PC-9 (cell line): ENCODE results near the gene P2RY12. TPM values are rescaled to one million over a fixed set of nuclear protein-coding genes. Genes with fewer than 3 reads are reported as not detected.

ENCODE experiments used
- BruUV-seq: library from RNA; stranded (reverse); fragments of 400-500 nt; replicated peaks from 2 replicates; lab custom pipeline; 2021; lab: Mats Ljungman, UMichigan
- CTCF ChIA-PET: fragments of 300-600 bp; sonication (Branson Sonifier 250); formaldehyde crosslinking; loops from one replicate; lab custom pipeline; 2022; ENCODE audit warnings: antibody characterized with exemption; lab: Charles Lee
- POLR2A ChIA-PET: fragments of 300-600 bp; sonication (Branson Sonifier 250); formaldehyde crosslinking; loops from one replicate; lab custom pipeline; 2022; ENCODE audit warnings: antibody characterized with exemption; ENCODE audit not compliant: unreplicated experiment; lab: Charles Lee
- DNase-seq, 2 experiments: peaks; one replicate each; pipeline versions ENCODE4 v3.0.0 to v3.0.0-alpha.2; 2015 to 2022; ENCODE audit warnings: mixed read lengths in 1 of 2
- H2AFZ ChIP-seq: fragments of 200-600 bp; sonication (generic); 2 replicates; pipeline ENCODE4 v1.8.1; 2017; ENCODE audit warnings: antibody characterized with exemption
- H3F3A ChIP-seq: fragments of 200-600 bp; sonication (generic); 2 replicates; pipeline ENCODE4 v1.8.1; 2017; ENCODE audit warnings: antibody characterized with exemption, mild to moderate bottlenecking, low read depth; ENCODE audit not compliant: insufficient read depth
- H3K27ac ChIP-seq: fragments of 200-600 bp; sonication (generic); 2 replicates; pipeline ENCODE4 v1.6.1; 2016; ENCODE audit warnings: mixed run types
- H3K27me3 ChIP-seq: fragments of 200-600 bp; sonication (generic); 2 replicates; pipeline ENCODE4 v1.6.1; 2016; ENCODE audit warnings: low read depth, mixed run types; ENCODE audit not compliant: insufficient read depth
- H3K36me3 ChIP-seq: fragments of 200-600 bp; sonication (generic); 2 replicates; pipeline ENCODE4 v1.6.1; 2016; ENCODE audit warnings: low read depth, mixed run types
- H3K4me1 ChIP-seq: fragments of 200-600 bp; sonication (generic); replicated peaks from 2 replicates; pipeline ENCODE4 v1.6.1; 2016; ENCODE audit warnings: mixed run types; ENCODE audit not compliant: insufficient read depth
- H3K4me2 ChIP-seq: fragments of 200-600 bp; sonication (generic); 2 replicates; pipeline ENCODE4 v1.6.1; 2017; ENCODE audit warnings: mixed run types
- H3K4me3 ChIP-seq: fragments of 200-600 bp; sonication (generic); 2 replicates; pipeline ENCODE4 v1.6.1; 2016; ENCODE audit warnings: mixed run types
- H3K79me2 ChIP-seq: fragments of 200-600 bp; sonication (generic); 2 replicates; pipeline ENCODE4 v1.6.1; 2017; ENCODE audit warnings: low read depth, mixed run types
- H3K9me2 ChIP-seq: fragments of 200-600 bp; sonication (generic); 2 replicates; pipeline ENCODE4 v1.8.1; 2017; ENCODE audit warnings: mild to moderate bottlenecking; ENCODE audit not compliant: insufficient read depth
- H3K9me3 ChIP-seq: fragments of 200-600 bp; sonication (generic); 2 replicates; pipeline ENCODE4 v1.8.1; 2016; ENCODE audit warnings: low read depth; ENCODE audit not compliant: insufficient read depth
- H4K20me1 ChIP-seq: fragments of 200-600 bp; sonication (generic); 2 replicates; pipeline ENCODE4 v1.8.1; 2017; ENCODE audit not compliant: insufficient read depth
- CTCF ChIP-seq: fragments of 200-600 bp; sonication (generic); conservative IDR thresholded peaks from 2 replicates; pipeline ENCODE4 v1.6.1; 2017; ENCODE audit warnings: mixed run types, antibody characterized with exemption, mild to moderate bottlenecking, moderate library complexity
- EZH2 ChIP-seq: fragments of 200-600 bp; sonication (generic); IDR thresholded peaks from 2 replicates; pipeline ENCODE4 v1.8.0; 2017; ENCODE audit warnings: antibody characterized with exemption, low read depth
- intact Hi-C: fragments of 100-400 bp; cut with micrococcal nuclease; formaldehyde crosslinking; loops from one replicate; pipeline ENCODE4 v1.10.0; 2022; ENCODE audit not compliant: unreplicated experiment
- total RNA-seq: library from RNA; stranded (reverse); gene quantifications from 2 replicates; pipeline ENCODE4 v1.2.3, GENCODE V29; 2021

The P2RY12 gene
- total RNA-seq, 1 experiment from 2014 or later = not detected

- H3K36me3 ChIP-seq = no peaks in the 10 kb centered on the region
- DNase-seq = no peak
- intact Hi-C loops = no loop called here
- TF ChIP-seq EZH2 (no peak), CTCF (no peak)
- no TSS peak for BruUV-seq
- no peaks in the 10 kb centered on the region for H3K27me3 ChIP-seq
- no peak overlapping the region for H3K27ac ChIP-seq
- H3K4me1 ChIP-seq = no peaks in the 10 kb centered on the region
- no peak overlapping the region for H3K4me2 ChIP-seq
- H3K4me3 ChIP-seq = no peak overlapping the region
- H3K9me3 ChIP-seq = 0 out of 2 replicates have a peak, but pooled peaks cover 4% of the 10 kb centered on the region
- ChIA-PET POLR2A (no interaction called here), CTCF (no interaction called here)
- H4K20me1 ChIP-seq = no peaks in the 10 kb centered on the region
- no peak overlapping the region for H2AFZ ChIP-seq
- no peaks in the 10 kb centered on the region for H3K9me2 ChIP-seq
- no peaks in the 10 kb centered on the region for H3K79me2 ChIP-seq
- H3F3A ChIP-seq = no peaks in the 10 kb centered on the region
Observed at GRCh38 chr3:151350656-151351055, 33.9 kb downstream of the P2RY12 start.

GRCh38 chr3:151347432-151347831 lies 37.1 kb downstream of the P2RY12 start:
- Histone ChIP-seq H3K27me3 (no peaks in the 10 kb centered on the region), H2AFZ (no peak overlapping the region), H3K9me3 (0 out of 2 replicates have a peak, but pooled peaks cover 4% of the 10 kb centered on the region), H3K4me1 (no peaks in the 10 kb centered on the region), H3K9me2 (no peaks in the 10 kb centered on the region), H3F3A (no peaks in the 10 kb centered on the region), H3K4me3 (no peak overlapping the region), H3K27ac (no peak overlapping the region), H3K4me2 (no peak overlapping the region), H4K20me1 (no peaks in the 10 kb centered on the region), H3K36me3 (no peaks in the 10 kb centered on the region), H3K79me2 (no peaks in the 10 kb centered on the region)
- no peak for DNase-seq
- TF ChIP-seq EZH2 (no peak), CTCF (no peak)
- intact Hi-C loops = no loop called here
- no TSS peak for BruUV-seq
- ChIA-PET POLR2A (no interaction called here), CTCF (interaction anchor here (0.6 kb wide), 1 partner anchor 259 kb away, joined by 3 read pairs; no protein-coding TSS in a partner anchor)

GRCh38 chr3:151346292-151346691 lies 38.3 kb downstream of the P2RY12 start:
- Histone ChIP-seq H3K4me3 (no peak overlapping the region), H3K27me3 (no peaks in the 10 kb centered on the region), H2AFZ (no peak overlapping the region), H3K9me2 (no peaks in the 10 kb centered on the region), H4K20me1 (no peaks in the 10 kb centered on the region), H3K4me2 (no peak overlapping the region), H3K36me3 (no peaks in the 10 kb centered on the region), H3K9me3 (0 out of 2 replicates have a peak, but pooled peaks cover 4% of the 10 kb centered on the region), H3F3A (no peaks in the 10 kb centered on the region), H3K4me1 (no peaks in the 10 kb centered on the region), H3K79me2 (no peaks in the 10 kb centered on the region), H3K27ac (no peak overlapping the region)
- CTCF ChIA-PET = no interaction called here
- DNase-seq = no peak
- POLR2A ChIA-PET = interaction anchor here (0.6 kb wide), 1 partner anchor 851 kb away, joined by 4 read pairs; no protein-coding TSS in a partner anchor
- TF ChIP-seq CTCF = no peak
- no TSS peak for BruUV-seq
- intact Hi-C loops = no loop called here
